GM19452 (cell line): ENCODE data around the gene RGL1.

Source experiments
- ATAC-seq: cut with Tn5 transposase; IDR thresholded peaks from one replicate; pipeline ENCODE4 v1.9.1; 2021; ENCODE audit not compliant: unreplicated experiment

Gene RGL1

GRCh38 chr1:183817576-183818288 lies 12.8 kb downstream of the RGL1 start:
- ATAC-seq = no peak

GRCh38 chr1:183819059-183819458 lies 14.1 kb downstream of the RGL1 start:
- ATAC-seq = no peak

DNA sequence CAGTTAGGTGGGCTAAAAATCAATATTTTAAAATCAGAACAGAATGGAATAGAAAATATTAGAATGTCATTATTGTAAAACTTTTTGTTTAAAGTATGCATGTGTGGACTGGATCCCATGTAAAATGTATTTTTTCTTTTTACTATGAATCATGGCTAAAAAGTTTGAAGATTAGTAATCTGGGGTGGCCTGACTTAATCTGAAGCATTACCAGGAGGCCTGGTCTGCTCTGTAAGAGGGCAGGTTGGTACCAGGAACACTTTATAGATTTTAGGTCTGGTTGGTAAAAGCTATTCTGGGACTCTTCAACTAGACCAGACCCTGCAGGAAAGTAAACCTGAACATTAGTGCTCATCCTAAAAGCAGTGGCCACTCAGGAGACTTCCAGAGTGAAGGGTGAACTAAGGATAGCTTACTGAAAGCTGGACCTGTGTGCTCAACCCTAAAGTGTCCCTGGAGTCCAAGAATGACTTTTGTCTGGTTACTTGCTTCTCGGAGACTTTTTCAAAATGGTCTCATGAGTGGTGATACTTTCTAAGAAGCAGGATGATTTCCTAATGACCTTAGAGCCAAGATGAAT lies 16.5 kb downstream of the RGL1 start:
- ATAC-seq = no peak

GRCh38 chr1:183821889-183822611 lies 17.1 kb downstream of the RGL1 start:
- no peak for ATAC-seq

- ATAC-seq = no peak
Observed at GRCh38 chr1:183824291-183824690, 19.4 kb downstream of the RGL1 start.

GRCh38 chr1:183827801-183828200 lies 22.9 kb downstream of the RGL1 start:
- no peak for ATAC-seq

- no peak for ATAC-seq
Observed at GRCh38 chr1:183830389-183830788, 25.5 kb downstream of the RGL1 start.

DNA sequence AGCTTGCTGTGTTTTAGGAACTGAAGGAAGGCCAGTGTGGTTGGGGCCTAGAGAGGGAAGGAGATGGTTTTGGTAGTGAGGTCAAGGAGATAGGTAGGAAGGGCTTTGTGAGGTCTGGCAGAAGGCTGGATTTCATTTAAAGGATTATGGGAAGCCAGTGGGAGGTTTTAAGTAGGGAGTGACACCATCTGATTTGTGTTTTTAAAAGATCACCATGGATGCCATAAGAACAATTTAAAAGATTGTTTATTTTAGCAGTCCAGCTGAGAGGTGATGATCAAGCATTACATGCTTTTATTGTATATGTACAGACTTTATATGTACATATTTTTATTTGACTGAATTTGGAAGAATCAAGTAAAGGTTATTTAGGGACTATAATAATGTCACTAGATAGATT lies 26.4 kb downstream of the RGL1 start:
- ATAC-seq = no peak

DNA sequence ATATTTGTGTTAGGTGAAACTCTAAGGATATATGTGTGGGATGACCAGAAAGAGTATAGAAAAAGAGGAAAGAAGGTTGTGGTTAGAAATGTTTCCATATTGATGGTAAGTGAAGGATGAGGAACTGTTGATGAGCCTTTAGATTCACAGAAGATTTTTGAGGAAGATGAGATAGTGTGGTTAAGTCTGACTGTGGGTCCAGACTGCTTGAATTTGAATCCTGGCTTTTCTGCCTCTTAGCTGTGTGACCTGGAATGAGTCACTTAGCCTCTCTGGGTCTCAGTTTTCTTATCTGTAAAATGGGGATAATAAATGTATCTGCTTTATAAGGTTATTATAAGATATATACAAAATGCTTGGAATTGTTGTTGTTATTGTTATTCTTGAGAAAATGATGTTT lies 27.5 kb downstream of the RGL1 start:
- ATAC-seq = no peak

- ATAC-seq = no peak
Observed at GRCh38 chr1:183834568-183834967, 29.6 kb downstream of the RGL1 start.

DNA sequence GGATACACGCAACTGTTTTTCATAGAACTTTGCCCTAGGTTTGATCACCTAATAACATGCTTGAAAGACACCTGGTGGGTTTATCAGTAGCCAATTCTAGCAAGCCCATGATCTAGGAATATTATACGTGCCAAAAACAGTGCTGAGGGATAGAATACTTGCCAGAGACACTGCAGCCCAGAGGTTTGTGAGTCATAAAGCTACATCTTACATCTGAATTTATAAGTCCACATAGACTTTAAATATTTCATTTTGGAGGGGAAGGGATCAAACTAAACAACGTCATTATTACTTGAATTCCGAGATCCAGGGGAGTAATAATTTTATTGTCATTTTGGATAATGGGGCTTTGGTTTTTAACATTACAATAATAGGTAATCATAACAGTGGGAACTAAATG lies 31.7 kb downstream of the RGL1 start:
- no peak for ATAC-seq

GRCh38 chr1:183837062-183837461 lies 32.1 kb downstream of the RGL1 start:
- ATAC-seq = no peak

DNA sequence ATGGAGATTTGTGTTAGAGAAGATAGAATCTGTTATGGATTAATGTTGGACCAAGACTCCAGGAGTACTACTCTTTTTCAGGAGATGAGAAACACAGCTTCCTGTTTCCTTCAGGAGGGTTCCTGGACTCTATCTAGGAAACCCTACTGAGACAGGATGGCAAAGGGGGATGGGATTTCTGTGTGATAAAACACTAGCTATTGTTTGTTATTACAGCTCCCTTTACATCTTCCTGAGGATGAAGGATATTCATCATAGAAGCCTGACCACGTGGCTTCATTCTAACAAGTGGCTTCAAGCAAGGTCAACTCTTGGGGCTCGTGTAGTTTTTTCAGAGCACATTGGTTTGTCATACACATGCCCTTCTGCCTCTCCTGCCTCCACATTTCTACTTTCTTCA lies 33.3 kb downstream of the RGL1 start:
- no peak for ATAC-seq

- ATAC-seq = no peak
Observed at GRCh38 chr1:183840140-183840539, 35.2 kb downstream of the RGL1 start.

- ATAC-seq = peak; percentile 44
Observed at GRCh38 chr1:183841550-183841949, 36.6 kb downstream of the RGL1 start.

DNA sequence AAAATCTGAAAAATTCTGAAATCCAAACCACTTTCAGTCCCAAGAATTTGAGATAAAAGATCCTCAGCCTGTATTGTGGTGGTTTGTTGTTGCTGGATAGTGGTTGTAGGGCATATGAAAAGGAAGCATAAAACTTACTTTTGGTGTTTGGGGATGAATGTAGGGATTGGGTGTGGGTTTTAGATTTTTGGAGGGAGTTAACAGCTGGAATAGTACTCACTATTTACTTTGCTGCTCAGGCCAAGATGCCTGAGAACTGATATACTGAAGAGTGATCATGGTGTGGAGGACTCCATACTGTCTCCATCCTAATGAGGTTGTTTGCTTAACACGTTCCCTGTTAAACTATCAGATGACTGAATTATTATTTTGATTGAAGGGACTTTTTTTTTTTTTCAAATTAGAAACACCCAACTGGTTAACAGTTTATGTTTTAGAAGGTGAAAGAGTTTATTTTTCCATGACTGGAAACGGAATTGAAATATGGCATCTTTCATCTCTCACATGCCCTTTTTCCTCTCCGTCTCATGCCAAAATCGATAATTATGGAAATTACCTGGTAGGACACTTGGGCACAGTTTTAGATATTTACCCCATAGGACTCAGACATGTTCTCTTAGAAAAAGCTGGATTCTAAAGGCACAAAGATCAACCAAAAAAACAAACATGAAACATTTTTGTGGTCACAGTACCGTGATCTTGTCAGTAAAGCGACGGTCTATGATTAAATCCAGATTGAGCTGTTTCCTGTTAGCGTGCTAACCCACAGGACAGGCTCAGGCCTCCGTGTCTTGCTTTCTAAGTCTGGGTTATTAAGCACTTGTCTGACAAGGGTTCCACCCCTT lies 37.3 kb downstream of the RGL1 start:
- peak; percentile 89 for ATAC-seq

- ATAC-seq = peak; percentile 51
Observed at GRCh38 chr1:183842795-183843144, 37.9 kb downstream of the RGL1 start.

DNA sequence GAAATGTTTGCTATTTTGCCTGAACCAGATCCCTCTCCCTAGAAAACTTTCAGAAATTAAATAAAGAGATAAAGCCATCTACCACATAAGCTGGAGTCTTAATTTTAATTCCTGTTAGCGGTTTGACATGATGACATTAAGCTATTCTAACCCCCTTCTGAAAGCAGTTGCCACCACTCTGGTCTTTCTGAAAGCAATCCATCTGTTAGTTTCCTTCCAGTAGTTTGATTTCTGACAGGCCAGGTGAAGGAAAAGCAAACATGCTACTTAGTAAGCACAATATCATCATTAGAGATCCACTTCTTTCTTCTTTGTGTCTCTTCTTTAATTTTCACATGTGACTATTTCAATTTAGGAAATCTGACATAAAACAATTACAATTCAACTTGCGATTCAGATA lies 39.9 kb downstream of the RGL1 start:
- no peak for ATAC-seq

DNA sequence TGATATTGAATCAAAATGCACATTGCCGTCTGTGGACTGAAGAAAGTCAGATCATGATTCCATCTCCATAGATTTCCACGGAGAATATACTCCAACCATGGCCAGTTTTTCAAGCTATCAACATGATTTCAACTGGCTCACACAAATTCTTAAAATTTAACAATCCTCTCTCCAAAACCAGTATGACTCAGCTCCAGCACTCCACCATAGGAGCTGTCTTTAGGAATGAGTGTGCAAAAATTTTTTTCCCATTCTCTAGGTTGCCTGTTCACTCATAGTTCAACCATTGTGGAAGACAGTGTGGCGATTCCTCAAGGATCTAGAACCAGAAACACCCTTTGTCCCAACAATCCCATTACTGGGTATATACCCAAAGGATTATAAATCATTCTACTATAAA lies 40.8 kb downstream of the RGL1 start:
- no peak for ATAC-seq

GRCh38 chr1:183847641-183848040 lies 42.7 kb downstream of the RGL1 start:
- no peak for ATAC-seq

GRCh38 chr1:183850852-183851251 lies 45.9 kb downstream of the RGL1 start:
- no peak for ATAC-seq

DNA sequence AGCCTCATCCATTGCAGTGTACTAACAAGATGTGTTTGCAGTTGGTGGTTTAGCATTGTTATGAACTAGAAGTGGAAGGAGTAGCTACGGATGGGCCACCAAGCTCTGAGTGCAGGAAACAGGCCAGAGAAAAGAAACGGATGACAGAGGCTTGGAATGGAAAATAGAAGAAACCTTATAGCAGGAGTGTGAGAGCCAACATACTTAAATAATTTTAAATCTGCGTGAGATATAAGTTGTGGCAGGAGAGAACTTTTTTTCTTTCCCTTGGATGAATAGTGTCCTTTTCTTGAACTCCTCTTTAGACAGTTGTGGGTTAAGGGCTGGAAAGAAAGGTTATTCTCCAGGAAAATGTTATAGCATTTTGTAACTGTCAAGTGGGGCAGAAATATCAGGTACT lies 54.2 kb downstream of the RGL1 start:
- no peak for ATAC-seq
